H9 (cell line): Measurements from ENCODE around the gene ZCCHC4. TPM values are rescaled to one million over a fixed set of nuclear protein-coding genes. Genes with fewer than 3 reads are reported as not detected.

Experiments
- DNase-seq: peaks from one replicate; pipeline ENCODE4 v3.0.0-alpha.2; 2017
- H2AFZ ChIP-seq: one replicate; pipeline ENCODE4 v1.6.1; 2013; ENCODE audit warnings: mild to moderate bottlenecking, low read length, control low read depth, moderate library complexity
- H2AK5ac ChIP-seq: 2 replicates; pipeline ENCODE4 v1.6.1; 2013; ENCODE audit warnings: low read length, control low read depth, mixed read lengths; ENCODE audit not compliant: insufficient read length
- H2BK120ac ChIP-seq: one replicate; pipeline ENCODE4 v1.6.1; 2013; ENCODE audit warnings: low read depth, mild to moderate bottlenecking, low read length, control low read depth, inconsistent platforms; ENCODE audit not compliant: poor library complexity, severe bottlenecking
- H2BK12ac ChIP-seq: 2 replicates; pipeline ENCODE4 v1.6.1; 2013; ENCODE audit warnings: low read length, control low read depth, mixed read lengths, low read depth; ENCODE audit not compliant: insufficient read length
- H2BK15ac ChIP-seq: 2 replicates; pipeline ENCODE4 v1.6.1; 2013; ENCODE audit warnings: low read depth, low read length, control low read depth
- H2BK20ac ChIP-seq: one replicate; pipeline ENCODE4 v1.6.1; 2013; ENCODE audit warnings: low read depth, mild to moderate bottlenecking, low read length, control low read depth, inconsistent platforms; ENCODE audit not compliant: poor library complexity, severe bottlenecking
- H2BK5ac ChIP-seq: 2 replicates; pipeline ENCODE4 v1.6.1; 2013; ENCODE audit warnings: low read length, control low read depth, mixed read lengths; ENCODE audit not compliant: insufficient read length
- H3K14ac ChIP-seq: 2 replicates; pipeline ENCODE4 v1.6.1; 2013; ENCODE audit warnings: low read length, control low read depth; ENCODE audit not compliant: insufficient read depth
- H3K18ac ChIP-seq: 2 replicates; pipeline ENCODE4 v1.6.1; 2013; ENCODE audit warnings: low read depth, mild to moderate bottlenecking, mixed read lengths, low read length, control low read depth; ENCODE audit not compliant: insufficient read length
- H3K23ac ChIP-seq: 2 replicates; pipeline ENCODE4 v1.6.1; 2013; ENCODE audit warnings: low read length, control low read depth, mixed read lengths, low read depth; ENCODE audit not compliant: insufficient read length
- H3K23me2 ChIP-seq: 2 replicates; pipeline ENCODE4 v1.6.1; 2013; ENCODE audit warnings: low read depth, mild to moderate bottlenecking, mixed read lengths, low read length, control low read depth; ENCODE audit not compliant: insufficient read length, poor library complexity, severe bottlenecking
- H3K27ac ChIP-seq: 2 replicates; pipeline ENCODE4 v1.5.1; 2013; ENCODE audit warnings: low read length, control low read depth, mixed read lengths, low read depth; ENCODE audit not compliant: insufficient read length
- H3K27me3 ChIP-seq: 2 replicates; pipeline ENCODE4 v1.6.1; 2013; ENCODE audit warnings: low read length, control low read depth, inconsistent platforms; ENCODE audit not compliant: insufficient read depth
- H3K4ac ChIP-seq: 2 replicates; pipeline ENCODE4 v1.6.1; 2013; ENCODE audit warnings: low read depth, mild to moderate bottlenecking, control low read depth, inconsistent platforms, low read length, moderate library complexity
- H3K4me1 ChIP-seq: 2 replicates; pipeline ENCODE4 v1.6.1; 2013; ENCODE audit warnings: low read length, control low read depth, inconsistent platforms; ENCODE audit not compliant: insufficient read depth
- H3K4me2 ChIP-seq: 2 replicates; pipeline ENCODE4 v1.6.1; 2013; ENCODE audit warnings: low read length, control low read depth, mixed read lengths; ENCODE audit not compliant: insufficient read length, insufficient read depth
- H3K56ac ChIP-seq: 2 replicates; pipeline ENCODE4 v1.6.1; 2013; ENCODE audit warnings: low read depth, mild to moderate bottlenecking, mixed read lengths, low read length, control low read depth; ENCODE audit not compliant: insufficient read length
- H3K79me1 ChIP-seq: 2 replicates; pipeline ENCODE4 v1.6.1; 2013; ENCODE audit warnings: low read depth, mild to moderate bottlenecking, moderate library complexity, low read length, control low read depth, inconsistent platforms; ENCODE audit not compliant: insufficient read depth, poor library complexity, severe bottlenecking
- H3K79me2 ChIP-seq: 2 replicates; pipeline ENCODE4 v1.6.1; 2013; ENCODE audit warnings: low read length, control low read depth, inconsistent platforms; ENCODE audit not compliant: insufficient read depth
- H3K9ac ChIP-seq: 2 replicates; pipeline ENCODE4 v1.6.1; 2013; ENCODE audit warnings: low read length, control low read depth, mixed read lengths; ENCODE audit not compliant: insufficient read length; ENCODE audit errors: extremely low read depth
- H3K9me3 ChIP-seq: one replicate; pipeline ENCODE4 v1.6.1; 2013; ENCODE audit warnings: low read depth, low read length, inconsistent platforms; ENCODE audit not compliant: control insufficient read depth
- H3T11ph ChIP-seq: one replicate; pipeline ENCODE4 v1.6.1; 2013; ENCODE audit warnings: mild to moderate bottlenecking, low read length, control low read depth, inconsistent platforms
- H4K20me1 ChIP-seq: one replicate; pipeline ENCODE4 v1.6.1; 2013; ENCODE audit not compliant: control insufficient read depth, insufficient read length, insufficient read depth
- H4K5ac ChIP-seq: 2 replicates; pipeline ENCODE4 v1.6.1; 2013; ENCODE audit warnings: low read depth, mild to moderate bottlenecking, mixed read lengths, low read length, control low read depth; ENCODE audit not compliant: insufficient read length
- H4K8ac ChIP-seq: replicated peaks from 2 replicates; pipeline ENCODE4 v1.6.1; 2013; ENCODE audit warnings: low read length, control low read depth, mixed read lengths, low read depth; ENCODE audit not compliant: insufficient read length
- H4K91ac ChIP-seq: 2 replicates; pipeline ENCODE4 v1.6.1; 2013; ENCODE audit warnings: low read depth, mild to moderate bottlenecking, moderate library complexity, mixed read lengths, low read length, control low read depth; ENCODE audit not compliant: insufficient read length
- H3K27ac Mint-ChIP-seq, 3 experiments: 2 replicates in 2 of 3; 3 replicates in 1 of 3; pipeline ENCODE4 v1.8.0; 2020 to 2021; ENCODE audit warnings: mixed read lengths in 3 of 3, mild to moderate bottlenecking in 1 of 3, moderate library complexity in 1 of 3
- H3K27me3 Mint-ChIP-seq: 2 replicates; pipeline ENCODE4 v1.8.0; 2021; ENCODE audit warnings: low read depth, mild to moderate bottlenecking, moderate library complexity, mixed read lengths
- H3K36me3 Mint-ChIP-seq, 3 experiments: 2 replicates in 2 of 3; 3 replicates in 1 of 3; pipeline ENCODE4 v1.8.0; 2020 to 2021; ENCODE audit warnings: low read depth in 3 of 3, mixed read lengths in 3 of 3; ENCODE audit not compliant: insufficient read depth in 1 of 3
- H3K4me1 Mint-ChIP-seq, 2 experiments: 2 replicates each; pipeline ENCODE4 v1.8.0; 2020; ENCODE audit warnings: mixed read lengths in 2 of 2
- H3K4me3 Mint-ChIP-seq, 2 experiments: 2 replicates in 1 of 2; 3 replicates in 1 of 2; pipeline ENCODE4 v1.8.0; 2020 to 2021; ENCODE audit warnings: mild to moderate bottlenecking in 2 of 2, mixed read lengths in 2 of 2, moderate library complexity in 1 of 2
- H3K9me3 Mint-ChIP-seq, 2 experiments: 2 replicates in 1 of 2; 3 replicates in 1 of 2; pipeline ENCODE4 v1.8.0; 2020; ENCODE audit warnings: mild to moderate bottlenecking in 2 of 2, mixed read lengths in 2 of 2, moderate library complexity in 1 of 2
- CTCF ChIP-seq: fragments of 200-600 bp; sonication (generic); conservative IDR thresholded peaks from 3 replicates; pipeline ENCODE4 v1.8.0; 2021; ENCODE audit warnings: antibody characterized with exemption, mild to moderate bottlenecking
- WGBS: extraction: QIAGEN DNeasy Blood & Tissue Kit; methylation state at CpG from one replicate; pipeline ENCODE4 v1.1.7; 2013; ENCODE audit warnings: missing lambda C conversion rate, low lambda C conversion rate, mixed read lengths; ENCODE audit not compliant: insufficient read length; ENCODE audit errors: extremely low coverage; 5-methylcytosine and 5-hydroxymethylcytosine counted together
- long read RNA-seq: library from polyadenylated mRNA; unstranded; transcript quantifications from one replicate; pipeline ENCODE4 v2.0.0, GENCODE V29; 2020
- total RNA-seq: library from RNA; stranded (reverse); gene quantifications from 2 replicates; pipeline ENCODE4 v1.2.1, GENCODE V29; 2021

Gene ZCCHC4
- 6.4 and 6.8 TPM in 2 replicates for total RNA-seq
- long read RNA-seq, transcript ZCCHC4-201 (13 exons, 2,785 nt), result major isoform, 27 of 64 reads
- long read RNA-seq, partial matches to known transcripts, result 19 of 64 reads
- long read RNA-seq, other reads (novel, unspliced or antisense), result 15 of 64 reads

- Mint-ChIP-seq H3K27me3 (peaks cover 3% of the 10 kb centered on the region), H3K4me3 (peak within 1 kb of the TSS; percentile 94 to 98), H3K9me3 (peaks cover 0 to 4% of the 10 kb centered on the region in 2 experiments; a peak in 2 of 5 replicates), H3K36me3 (peaks cover 4 to 12% (median 9%) of the 10 kb centered on the region in 3 experiments; a peak in 5 of 7 replicates), H3K4me1 (peaks cover 6 to 9% of the 10 kb centered on the region in 2 experiments), H3K27ac (peak within 1 kb of the TSS; percentile 99)
- H3K79me2 ChIP-seq, result no peaks in the 10 kb centered on the region
- peak within 1 kb of the TSS; percentile 96 for H3K9ac ChIP-seq
- H3K79me1 ChIP-seq, result no peaks in the 10 kb centered on the region
- no peak within 1 kb of the TSS for H2BK12ac ChIP-seq
- DNase-seq, result peak; percentile 86
- no peak within 1 kb of the TSS for H3K23ac ChIP-seq
- H2AFZ ChIP-seq, result peak within 1 kb of the TSS; percentile 49
- no peak within 1 kb of the TSS for H2BK5ac ChIP-seq
- H4K20me1 ChIP-seq, result no peaks in the 10 kb centered on the region
- peak within 1 kb of the TSS; percentile 63 for H4K5ac ChIP-seq
- no peak within 1 kb of the TSS for H2BK20ac ChIP-seq
- H3K14ac ChIP-seq, result peak within 1 kb of the TSS; percentile 99
- no peaks in the 10 kb centered on the region for H3K23me2 ChIP-seq
- peak within 1 kb of the TSS; percentile 98 for H3K18ac ChIP-seq
- H2AK5ac ChIP-seq, result no peak within 1 kb of the TSS
- H3K27ac ChIP-seq, result peak within 1 kb of the TSS; percentile 72
- no CpG with 5 or more reads among the region's 40 CpGs for whole genome bisulfite sequencing
- peak within 1 kb of the TSS; percentile 76 for H3K4me2 ChIP-seq
- H4K8ac ChIP-seq, result peak within 1 kb of the TSS; percentile 14
- no peaks in the 10 kb centered on the region for H3K9me3 ChIP-seq
- no peak within 1 kb of the TSS for H3T11ph ChIP-seq
- H4K91ac ChIP-seq, result no peak within 1 kb of the TSS
- no peak within 1 kb of the TSS for H3K56ac ChIP-seq
- peak; percentile 100 for TF ChIP-seq CTCF
- no peak within 1 kb of the TSS for H2BK120ac ChIP-seq
- H3K4ac ChIP-seq, result no peak within 1 kb of the TSS
- H2BK15ac ChIP-seq, result no peak within 1 kb of the TSS
- H3K27me3 ChIP-seq, result no peaks in the 10 kb centered on the region
- H3K4me1 ChIP-seq, result no peaks in the 10 kb centered on the region
Observed at GRCh38 chr4:25312496-25313200, at the start of gene ZCCHC4. TSS of gene ZCCHC4 (plus strand) at chr4:25312774. CDS start at chr4:25312810, 36 bp downstream.
